ENCODE results near the gene ADM5. TPM values are rescaled to one million over a fixed set of nuclear protein-coding genes. Genes with fewer than 3 reads are reported as not detected.

ADM5 gene
- total RNA-seq, 1 donor from 2014 or later = 10.4 TPM

DNA sequence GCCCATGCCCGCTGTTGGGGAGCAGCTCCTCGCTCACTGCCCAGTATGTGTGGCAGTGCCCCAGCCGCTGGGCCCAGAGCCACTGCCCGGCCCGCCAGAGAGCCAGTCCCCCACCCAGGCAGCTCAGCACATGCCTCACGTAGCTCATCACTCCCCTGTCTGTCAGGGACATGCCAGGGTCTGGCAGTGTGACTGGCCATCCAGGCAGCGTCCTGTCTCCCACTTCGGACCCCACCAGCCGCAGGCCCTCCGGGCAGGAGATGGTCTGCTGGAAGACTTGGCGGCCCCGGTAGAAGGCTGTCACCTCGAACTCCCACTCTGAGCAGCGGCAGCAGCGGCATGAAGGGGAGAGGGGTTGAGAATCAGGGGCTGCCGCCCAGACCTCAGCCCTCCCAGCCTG, 27.4 kb upstream of the ADM5 start:
- H3K4me1 Mint-ChIP-seq = peaks cover 33% of the 10 kb centered on the region
- no peak overlapping the region for H3K27ac Mint-ChIP-seq
- H3K27me3 Mint-ChIP-seq (ENCODE audit: low read depth) = no peaks in the 10 kb centered on the region
- no peak overlapping the region for H3K4me3 Mint-ChIP-seq
- DNase-seq (ENCODE audit: low spot score in 2 of 2, unreplicated experiment in 2 of 2) = no peak
- TF ChIP-seq, protein P1, sequence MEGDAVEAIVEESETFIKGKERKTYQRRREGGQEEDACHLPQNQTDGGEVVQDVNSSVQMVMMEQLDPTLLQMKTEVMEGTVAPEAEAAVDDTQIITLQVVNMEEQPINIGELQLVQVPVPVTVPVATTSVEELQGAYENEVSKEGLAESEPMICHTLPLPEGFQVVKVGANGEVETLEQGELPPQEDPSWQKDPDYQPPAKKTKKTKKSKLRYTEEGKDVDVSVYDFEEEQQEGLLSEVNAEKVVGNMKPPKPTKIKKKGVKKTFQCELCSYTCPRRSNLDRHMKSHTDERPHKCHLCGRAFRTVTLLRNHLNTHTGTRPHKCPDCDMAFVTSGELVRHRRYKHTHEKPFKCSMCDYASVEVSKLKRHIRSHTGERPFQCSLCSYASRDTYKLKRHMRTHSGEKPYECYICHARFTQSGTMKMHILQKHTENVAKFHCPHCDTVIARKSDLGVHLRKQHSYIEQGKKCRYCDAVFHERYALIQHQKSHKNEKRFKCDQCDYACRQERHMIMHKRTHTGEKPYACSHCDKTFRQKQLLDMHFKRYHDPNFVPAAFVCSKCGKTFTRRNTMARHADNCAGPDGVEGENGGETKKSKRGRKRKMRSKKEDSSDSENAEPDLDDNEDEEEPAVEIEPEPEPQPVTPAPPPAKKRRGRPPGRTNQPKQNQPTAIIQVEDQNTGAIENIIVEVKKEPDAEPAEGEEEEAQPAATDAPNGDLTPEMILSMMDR (IDR thresholded peaks at IDR 0.05; ENCODE audit: unreplicated experiment) = no peak
- peaks cover 24% of the 10 kb centered on the region for H3K36me3 Mint-ChIP-seq
- no peaks in the 10 kb centered on the region for H3K9me3 Mint-ChIP-seq

DNA sequence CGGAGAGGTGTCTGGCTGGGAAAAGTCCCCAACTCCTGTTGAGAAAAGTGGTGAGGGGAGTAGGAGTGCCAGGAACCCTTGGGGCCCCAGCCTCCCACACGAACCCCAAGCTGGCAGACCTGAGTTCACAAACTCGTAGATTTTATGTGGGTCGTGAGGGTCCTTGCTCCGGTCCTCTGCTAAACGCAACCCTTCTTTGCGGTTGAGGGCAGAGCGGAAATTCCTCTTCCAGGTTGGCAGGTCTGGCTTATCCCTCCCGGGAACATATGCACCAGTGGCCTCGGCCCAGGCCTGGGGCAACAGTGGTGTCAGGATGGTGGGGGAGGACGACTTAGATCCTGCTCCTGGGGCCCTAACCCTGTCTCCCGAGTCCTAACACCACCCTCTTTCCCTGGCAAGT, 26.2 kb upstream of the ADM5 start:
- TF ChIP-seq, protein P1 (IDR thresholded peaks at IDR 0.05; ENCODE audit: unreplicated experiment) = no peak
- H3K9me3 Mint-ChIP-seq = no peaks in the 10 kb centered on the region
- H3K4me3 Mint-ChIP-seq = peak overlapping the region; percentile 15
- peak overlapping the region; percentile 6 for H3K27ac Mint-ChIP-seq
- peaks cover 20% of the 10 kb centered on the region for H3K36me3 Mint-ChIP-seq
- H3K27me3 Mint-ChIP-seq (ENCODE audit: low read depth) = no peaks in the 10 kb centered on the region
- H3K4me1 Mint-ChIP-seq = peaks cover 38% of the 10 kb centered on the region
- no peak for DNase-seq (ENCODE audit: low spot score in 2 of 2, unreplicated experiment in 2 of 2)

DNA sequence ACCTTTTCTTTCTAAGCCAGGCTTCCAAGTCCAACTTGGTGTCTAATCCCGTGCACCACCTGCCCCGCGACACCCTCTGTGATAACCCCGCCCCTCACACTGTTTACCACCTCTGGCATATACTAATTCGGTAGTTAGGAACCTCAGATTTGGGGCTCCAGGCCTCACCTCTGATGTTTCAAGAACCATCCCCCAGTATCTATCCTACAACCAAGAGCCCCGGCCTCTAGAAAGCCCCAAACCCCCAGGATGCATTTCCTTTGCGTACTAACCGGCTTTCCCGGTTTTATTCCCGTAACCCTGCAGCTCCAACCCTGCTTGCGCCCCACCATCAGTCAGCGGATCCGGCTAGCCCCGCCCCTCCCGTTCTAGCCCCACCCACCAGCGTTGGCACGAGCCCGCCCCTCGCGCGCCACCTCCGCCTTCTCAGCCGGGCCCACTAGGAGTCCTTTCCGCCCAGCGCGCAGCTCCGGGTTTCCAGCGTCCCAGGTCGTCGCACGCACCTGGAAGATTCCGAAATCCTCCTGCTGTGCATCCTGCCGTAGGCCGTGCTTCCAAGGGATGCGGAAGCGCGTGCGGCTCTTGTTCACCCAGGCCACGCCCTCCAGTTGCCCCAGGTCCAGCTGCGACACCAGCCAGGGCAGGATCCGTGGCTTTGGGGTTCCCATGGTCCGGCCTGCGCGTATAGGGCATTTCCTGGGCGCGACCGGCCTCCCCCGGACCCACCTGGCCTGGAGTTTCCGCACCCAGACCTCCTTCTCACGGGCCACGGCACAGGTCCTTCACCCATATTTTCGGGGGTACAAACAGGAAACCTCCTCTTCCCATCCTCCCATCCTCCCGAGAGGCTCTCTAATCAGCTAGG, 25.0 kb upstream of the ADM5 start:
- Mint-ChIP-seq H3K36me3 (peaks cover 18% of the 10 kb centered on the region), H3K27ac (peak overlapping the region; percentile 95), H3K4me3 (peak overlapping the region; percentile 89), H3K9me3 (no peaks in the 10 kb centered on the region), H3K4me1 (peaks cover 38% of the 10 kb centered on the region), H3K27me3 (ENCODE audit: low read depth) (no peaks in the 10 kb centered on the region)
- DNase-seq (ENCODE audit: low spot score in 2 of 2, unreplicated experiment in 2 of 2) = peak; percentile 84 to 87
- TF ChIP-seq, protein P1 (IDR thresholded peaks at IDR 0.05; ENCODE audit: unreplicated experiment) = no peak

DNA sequence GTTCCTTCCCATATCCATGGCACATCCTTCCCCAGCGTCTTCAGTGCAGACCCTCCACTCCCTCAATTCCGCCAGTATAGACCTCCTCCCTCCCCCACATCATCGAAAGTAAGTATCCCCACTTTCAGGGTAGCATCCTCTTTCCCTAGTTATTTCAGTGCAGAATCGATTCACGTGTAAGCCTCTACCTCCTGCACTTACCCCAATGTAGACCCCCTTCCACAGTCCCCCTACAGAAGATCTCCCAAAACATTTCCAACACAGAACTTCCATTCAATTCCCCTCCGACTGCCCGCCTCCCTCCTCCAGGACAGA, 24.4 kb upstream of the ADM5 start:
- no peak for DNase-seq (ENCODE audit: low spot score in 2 of 2, unreplicated experiment in 2 of 2)
- Mint-ChIP-seq H3K9me3 (no peaks in the 10 kb centered on the region), H3K36me3 (peaks cover 17% of the 10 kb centered on the region), H3K4me1 (peaks cover 38% of the 10 kb centered on the region), H3K27me3 (ENCODE audit: low read depth) (no peaks in the 10 kb centered on the region), H3K4me3 (peak overlapping the region; percentile 89), H3K27ac (peak overlapping the region; percentile 95)
- TF ChIP-seq, protein P1 (IDR thresholded peaks at IDR 0.05; ENCODE audit: unreplicated experiment) = no peak

DNA sequence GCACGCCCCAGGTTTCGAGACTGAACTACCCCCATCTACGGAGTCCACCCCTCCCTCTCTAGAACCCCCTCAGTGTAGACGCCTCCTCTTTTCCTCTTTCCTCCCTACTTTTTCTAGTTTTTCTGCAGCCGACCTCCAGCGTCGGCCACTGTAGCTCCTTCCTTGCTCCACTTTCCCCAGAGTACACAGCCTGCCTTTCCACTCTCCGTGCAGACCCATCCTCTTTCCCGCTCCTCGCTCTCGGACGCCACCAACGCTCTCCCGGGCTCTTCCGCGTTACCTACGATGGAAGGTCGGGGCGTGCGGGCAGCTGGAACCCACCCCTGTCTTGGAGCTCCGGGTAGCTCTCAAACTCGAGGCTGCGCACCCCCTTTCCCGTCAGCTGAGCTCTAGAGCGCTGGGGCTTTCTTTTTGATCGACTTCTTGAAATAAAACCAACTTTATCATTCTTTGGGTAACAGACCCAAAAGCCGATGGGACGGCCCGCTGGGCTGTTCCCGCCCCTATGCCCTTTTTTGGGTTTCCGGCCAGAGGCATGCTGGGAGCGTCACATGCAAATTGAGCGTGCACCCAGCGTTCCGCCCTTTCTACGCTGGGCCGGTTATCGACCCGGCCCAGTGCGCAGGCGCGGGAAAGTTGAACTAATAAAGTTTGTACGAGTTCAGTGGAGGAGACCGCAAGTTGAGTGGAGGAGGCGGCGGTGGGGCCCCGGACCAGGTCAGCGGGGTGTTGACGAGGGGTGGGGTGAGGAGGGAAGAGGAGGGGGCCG, 23.9 kb upstream of the ADM5 start, which contains the start of the genes BCL2L12 and IRF3:
TSS of gene BCL2L12 (plus strand) at position 583 of the 769 bp plus-strand sequence. CDS start 760 bp downstream, outside the sequence.
TSS of gene IRF3 (minus strand) at position 507 of the 769 bp plus-strand sequence. CDS start 1,019 bp downstream, outside the sequence.
- peaks cover 38% of the 10 kb centered on the region for H3K4me1 Mint-ChIP-seq
- peak within 1 kb of the TSS; percentile 95 for H3K27ac Mint-ChIP-seq
- H3K36me3 Mint-ChIP-seq = peaks cover 11% of the 10 kb centered on the region
- no peaks in the 10 kb centered on the region for H3K9me3 Mint-ChIP-seq
- no peaks in the 10 kb centered on the region for H3K27me3 Mint-ChIP-seq (ENCODE audit: low read depth)
- TF ChIP-seq, protein P1 (IDR thresholded peaks at IDR 0.05; ENCODE audit: unreplicated experiment) = no peak
- peak within 1 kb of the TSS; percentile 89 for H3K4me3 Mint-ChIP-seq
- peak; percentile 97 to 98 for DNase-seq (ENCODE audit: low spot score in 2 of 2, unreplicated experiment in 2 of 2)
